Left ventricle myocardium inferior (tissue), 1 donor: ENCODE data around the gene MSGN1. TPM values are rescaled to one million over a fixed set of nuclear protein-coding genes. Genes with fewer than 3 reads are reported as not detected.

Experiments used
- DNase-seq: peaks from one replicate; pipeline ENCODE4 v3.0.0-alpha.2; 2020
- H3K27ac ChIP-seq: fragments of 200-600 bp; replicated peaks from 2 replicates; pipeline ENCODE4 v1.8.0; 2021
- H3K27me3 ChIP-seq: fragments of 200-600 bp; 2 replicates; pipeline ENCODE4 v1.8.0; 2021; ENCODE audit warnings: low read depth
- H3K36me3 ChIP-seq: fragments of 200-600 bp; 2 replicates; pipeline ENCODE4 v1.8.0; 2021
- H3K4me1 ChIP-seq: fragments of 200-600 bp; 2 replicates; pipeline ENCODE4 v1.8.0; 2021
- H3K4me3 ChIP-seq: fragments of 200-600 bp; 2 replicates; pipeline ENCODE4 v1.8.0; 2021; ENCODE audit warnings: mild to moderate bottlenecking, moderate library complexity
- H3K9me3 ChIP-seq: fragments of 200-600 bp; replicated peaks from 2 replicates; pipeline ENCODE4 v1.8.0; 2021
- intact Hi-C: fragments of 100-400 bp; cut with micrococcal nuclease; formaldehyde crosslinking; loops from one replicate; pipeline ENCODE4 v1.11.0; 2022
- total RNA-seq: library from RNA; stranded (reverse); fragmentation: NEBNext Ultra II Directional; extraction: Animal tissue kit (Norgen Biotek cat#: 25700); gene quantifications from one replicate; pipeline ENCODE4 v1.2.1, GENCODE V29; 2021
- TF ChIP-seq, protein P1 (sequence below): fragments of 200-600 bp; IDR thresholded peaks from 2 replicates; pipeline ENCODE4 v1.8.0; 2021; ENCODE audit warnings: antibody characterized with exemption, mild to moderate bottlenecking, borderline replicate concordance
- donor health status: DM: no; HTN: yes; CAD: no; lungs with severe emphysema.

The MSGN1 gene
- total RNA-seq, 1 donor from 2014 or later, result not detected

DNA sequence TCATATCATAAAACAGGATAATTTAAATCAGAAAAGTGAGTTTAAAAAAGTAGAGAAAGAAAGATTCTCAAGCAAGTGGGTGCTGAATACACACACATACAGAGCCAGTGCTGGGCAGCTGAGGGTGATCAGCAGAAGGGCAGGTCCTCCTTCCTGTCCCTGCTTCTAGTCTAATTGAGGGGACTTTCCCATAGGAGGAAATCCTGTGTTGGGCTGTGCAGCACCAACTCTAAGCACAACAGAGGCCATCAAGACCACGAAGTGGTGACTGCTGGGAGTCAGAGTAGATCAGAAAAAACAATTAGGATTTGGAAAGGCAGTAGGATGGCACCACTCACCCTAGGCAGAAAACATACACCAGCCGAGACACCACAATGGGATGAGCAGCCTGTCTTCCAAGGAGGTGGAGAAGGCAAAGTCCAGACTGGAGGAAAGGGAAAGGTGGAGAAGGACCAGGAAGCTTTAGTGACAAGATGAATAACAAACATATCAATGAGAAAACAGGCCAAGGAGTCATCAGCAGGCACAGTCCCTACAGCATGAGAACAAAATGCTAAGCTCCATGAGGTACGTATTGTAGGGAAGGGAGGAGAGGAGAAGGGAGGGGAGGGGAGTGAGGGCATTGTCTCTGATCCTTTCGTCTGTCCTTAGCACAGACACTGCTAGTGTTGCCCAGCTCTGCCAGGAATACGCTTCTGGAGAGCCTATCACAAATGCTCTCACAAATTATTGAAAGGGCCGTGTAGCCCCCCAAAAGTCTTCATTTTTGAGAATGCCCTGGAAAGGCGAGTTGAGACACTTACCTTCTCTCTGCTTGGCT is 16.7 kb upstream of the MSGN1 start:
- TF ChIP-seq, protein P1, sequence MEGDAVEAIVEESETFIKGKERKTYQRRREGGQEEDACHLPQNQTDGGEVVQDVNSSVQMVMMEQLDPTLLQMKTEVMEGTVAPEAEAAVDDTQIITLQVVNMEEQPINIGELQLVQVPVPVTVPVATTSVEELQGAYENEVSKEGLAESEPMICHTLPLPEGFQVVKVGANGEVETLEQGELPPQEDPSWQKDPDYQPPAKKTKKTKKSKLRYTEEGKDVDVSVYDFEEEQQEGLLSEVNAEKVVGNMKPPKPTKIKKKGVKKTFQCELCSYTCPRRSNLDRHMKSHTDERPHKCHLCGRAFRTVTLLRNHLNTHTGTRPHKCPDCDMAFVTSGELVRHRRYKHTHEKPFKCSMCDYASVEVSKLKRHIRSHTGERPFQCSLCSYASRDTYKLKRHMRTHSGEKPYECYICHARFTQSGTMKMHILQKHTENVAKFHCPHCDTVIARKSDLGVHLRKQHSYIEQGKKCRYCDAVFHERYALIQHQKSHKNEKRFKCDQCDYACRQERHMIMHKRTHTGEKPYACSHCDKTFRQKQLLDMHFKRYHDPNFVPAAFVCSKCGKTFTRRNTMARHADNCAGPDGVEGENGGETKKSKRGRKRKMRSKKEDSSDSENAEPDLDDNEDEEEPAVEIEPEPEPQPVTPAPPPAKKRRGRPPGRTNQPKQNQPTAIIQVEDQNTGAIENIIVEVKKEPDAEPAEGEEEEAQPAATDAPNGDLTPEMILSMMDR, result no peak
- no peak overlapping the region for H3K4me3 ChIP-seq
- intact Hi-C loops, result no loop called here
- peaks cover 22% of the 10 kb centered on the region for H3K4me1 ChIP-seq
- H3K27ac ChIP-seq, result peak overlapping the region; percentile 66
- DNase-seq, result no peak
- H3K9me3 ChIP-seq, result no peaks in the 10 kb centered on the region
- no peaks in the 10 kb centered on the region for H3K36me3 ChIP-seq
- no peaks in the 10 kb centered on the region for H3K27me3 ChIP-seq

DNA sequence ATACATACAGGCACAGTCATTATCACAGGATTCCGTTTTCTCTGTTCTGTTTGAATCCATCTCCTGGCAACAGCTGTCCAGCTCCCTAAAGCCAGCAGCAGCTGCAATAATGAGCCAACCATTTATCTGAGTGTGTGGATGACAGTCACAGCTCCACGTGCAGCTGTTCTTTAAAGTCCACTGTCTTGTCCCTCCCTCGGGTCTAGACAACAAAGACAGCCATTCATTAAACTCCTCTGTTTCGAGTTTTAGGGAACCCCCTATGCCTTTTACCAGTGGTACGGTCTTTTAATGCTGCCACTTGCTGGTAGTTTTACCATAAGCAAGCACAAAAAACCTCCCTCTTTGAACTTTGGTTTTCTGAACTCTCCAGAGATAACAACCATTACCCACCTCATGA is 16.0 kb upstream of the MSGN1 start:
- no peak for DNase-seq
- H3K27ac ChIP-seq, result peak overlapping the region; percentile 66
- intact Hi-C loops, result no loop called here

DNA sequence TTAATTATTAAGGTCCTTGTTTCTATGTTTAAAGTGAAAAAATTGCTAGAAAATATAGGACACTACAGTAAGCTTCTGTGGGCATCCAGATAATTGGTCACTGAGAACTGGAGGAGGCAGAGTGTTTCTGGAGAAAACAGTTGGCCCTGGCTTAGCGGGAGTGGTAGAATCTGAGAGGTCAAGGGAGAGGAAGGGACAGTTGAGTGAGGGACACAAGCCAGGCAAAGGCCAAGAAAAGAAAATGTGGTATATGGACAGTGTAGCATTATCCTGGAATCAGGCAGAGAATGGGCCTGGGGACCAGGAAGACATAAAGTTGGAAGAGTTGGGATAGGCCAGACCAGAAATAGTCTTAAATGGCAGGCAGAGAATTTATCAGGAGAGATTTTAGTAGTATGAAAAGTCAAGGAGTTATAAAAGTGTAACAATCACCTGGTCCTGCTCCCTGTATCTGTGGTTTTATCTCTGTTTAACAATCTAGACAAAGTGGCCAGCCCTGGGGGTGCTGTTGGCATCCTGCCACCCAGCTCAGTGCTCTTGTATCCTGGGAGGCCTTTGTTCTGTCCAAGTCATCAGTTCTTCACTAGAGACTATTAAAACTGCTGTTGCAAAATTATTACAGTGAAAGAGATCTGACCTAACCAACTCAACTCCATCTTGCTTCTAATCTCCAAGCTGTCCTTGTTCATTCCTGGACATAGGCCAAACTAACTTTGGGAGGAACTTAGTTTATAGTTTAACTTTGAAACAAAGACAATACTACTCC is 15.4 kb upstream of the MSGN1 start:
- no peak for DNase-seq
- H3K27ac ChIP-seq, result peak overlapping the region; percentile 66
- TF ChIP-seq, protein P1, result no peak
- no peaks in the 10 kb centered on the region for H3K36me3 ChIP-seq
- no peaks in the 10 kb centered on the region for H3K27me3 ChIP-seq
- intact Hi-C loops, result no loop called here
- no peak overlapping the region for H3K4me3 ChIP-seq
- peaks cover 24% of the 10 kb centered on the region for H3K4me1 ChIP-seq
- no peaks in the 10 kb centered on the region for H3K9me3 ChIP-seq

More for the DNA sequence above, 16.0 kb upstream of the MSGN1 start:
- Histone ChIP-seq H3K4me3 (no peak overlapping the region), H3K36me3 (no peaks in the 10 kb centered on the region), H3K27me3 (no peaks in the 10 kb centered on the region), H3K9me3 (no peaks in the 10 kb centered on the region), H3K4me1 (peaks cover 24% of the 10 kb centered on the region)
- TF ChIP-seq, protein P1, result no peak

DNA sequence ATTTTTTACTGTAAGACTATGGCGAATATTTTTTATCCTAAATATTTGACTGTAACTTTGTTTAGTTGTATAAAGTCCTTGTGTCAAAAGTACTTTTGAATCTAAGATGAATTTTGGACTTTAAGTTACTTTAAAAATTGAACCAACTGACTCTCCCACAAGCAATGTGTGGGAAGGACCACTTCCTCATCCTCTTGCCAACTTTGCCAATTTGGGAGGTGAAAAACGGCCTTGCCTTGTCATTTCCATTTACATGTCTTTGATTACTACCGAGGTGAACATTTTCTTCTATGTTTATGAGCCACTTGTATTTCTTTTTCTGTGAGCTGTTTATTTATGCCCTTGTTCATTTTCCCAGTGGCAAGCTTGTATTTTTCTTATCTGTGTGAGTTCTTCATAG is 12.8 kb upstream of the MSGN1 start:
- no peaks in the 10 kb centered on the region for H3K27me3 ChIP-seq
- H3K36me3 ChIP-seq, result no peaks in the 10 kb centered on the region
- H3K27ac ChIP-seq, result no peak overlapping the region
- TF ChIP-seq, protein P1, result no peak
- peaks cover 24% of the 10 kb centered on the region for H3K4me1 ChIP-seq
- H3K4me3 ChIP-seq, result no peak overlapping the region
- H3K9me3 ChIP-seq, result no peaks in the 10 kb centered on the region
- DNase-seq, result no peak
- intact Hi-C loops, result no loop called here

DNA sequence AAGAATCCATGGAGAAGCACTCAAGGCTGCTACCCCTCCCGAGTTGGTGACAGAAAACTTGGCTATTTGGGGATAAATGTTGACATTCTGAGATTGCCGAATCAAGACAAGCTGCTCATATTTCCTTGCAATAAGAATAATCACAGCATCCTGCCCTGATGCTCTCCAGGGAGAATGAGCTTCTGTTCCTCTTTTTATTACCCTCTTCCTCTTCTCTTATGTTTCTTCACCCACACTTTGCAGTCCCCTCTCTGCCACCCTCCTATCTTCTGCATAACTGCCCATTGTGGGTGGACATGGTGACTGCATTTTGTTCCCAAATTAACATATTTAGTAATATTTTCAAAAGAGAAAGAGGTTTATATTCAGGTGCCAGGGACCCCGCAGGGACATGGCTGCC is 11.9 kb upstream of the MSGN1 start:
- intact Hi-C loops, result no loop called here
- Histone ChIP-seq H3K9me3 (no peaks in the 10 kb centered on the region), H3K4me1 (peaks cover 22% of the 10 kb centered on the region), H3K27ac (peak overlapping the region; percentile 39), H3K36me3 (no peaks in the 10 kb centered on the region), H3K4me3 (no peak overlapping the region), H3K27me3 (no peaks in the 10 kb centered on the region)
- no peak for DNase-seq
- TF ChIP-seq, protein P1, result no peak
